GM23338 (cell line): ENCODE results near the gene B4GALNT2. TPM values are rescaled to one million over a fixed set of nuclear protein-coding genes. Genes with fewer than 3 reads are reported as not detected.

Source experiments
- ATAC-seq: fragments of 200-7000 bp; cut with Tn5 transposase; 3 replicates; pipeline ENCODE4 v1.9.1; 2020
- DNase-seq: peaks from one replicate; pipeline ENCODE4 v3.0.0-alpha.2; 2015; ENCODE audit warnings: low spot score
- H2AFZ ChIP-seq: fragments of 200-600 bp; sonication (generic); 2 replicates; pipeline ENCODE4 v1.8.0; 2016; ENCODE audit warnings: antibody characterized with exemption, mild to moderate bottlenecking, moderate library complexity
- H3F3A ChIP-seq: fragments of 200-600 bp; sonication (generic); replicated peaks from 2 replicates; pipeline ENCODE4 v1.8.0; 2017; ENCODE audit warnings: antibody characterized with exemption, mixed run types, low read depth
- H3K27ac ChIP-seq: fragments of 200-600 bp; sonication (generic); 2 replicates; pipeline ENCODE4 v1.6.1; 2016; ENCODE audit warnings: low read depth
- H3K27me3 ChIP-seq: fragments of 200-600 bp; sonication (generic); 2 replicates; pipeline ENCODE4 v1.8.0; 2016; ENCODE audit warnings: mild to moderate bottlenecking, mixed run types, moderate library complexity; ENCODE audit not compliant: insufficient read depth
- H3K36me3 ChIP-seq: fragments of 200-600 bp; sonication (generic); 2 replicates; pipeline ENCODE4 v1.8.0; 2016; ENCODE audit warnings: mild to moderate bottlenecking; ENCODE audit not compliant: insufficient read depth
- H3K4me1 ChIP-seq: fragments of 200-600 bp; sonication (generic); 2 replicates; pipeline ENCODE4 v1.8.0; 2016; ENCODE audit warnings: mild to moderate bottlenecking, moderate library complexity; ENCODE audit not compliant: insufficient read depth
- H3K4me2 ChIP-seq: fragments of 200-600 bp; sonication (generic); 2 replicates; pipeline ENCODE4 v1.7.1; 2017; ENCODE audit warnings: mixed run types
- H3K4me3 ChIP-seq: fragments of 200-600 bp; sonication (generic); 2 replicates; pipeline ENCODE4 v1.6.1; 2016; ENCODE audit warnings: mixed run types
- H3K79me2 ChIP-seq: fragments of 200-600 bp; sonication (generic); replicated peaks from 2 replicates; pipeline ENCODE4 v1.8.0; 2017; ENCODE audit warnings: mild to moderate bottlenecking; ENCODE audit not compliant: insufficient read depth
- H3K9me2 ChIP-seq: fragments of 200-600 bp; sonication (generic); 2 replicates; pipeline ENCODE4 v1.8.0; 2017; ENCODE audit not compliant: insufficient read depth
- H4K20me1 ChIP-seq: fragments of 200-600 bp; sonication (generic); replicated peaks from 2 replicates; pipeline ENCODE4 v1.8.0; 2017; ENCODE audit warnings: mild to moderate bottlenecking; ENCODE audit not compliant: insufficient read depth
- H3K27ac Mint-ChIP-seq: 2 replicates; pipeline ENCODE4 v1.8.0; 2020; ENCODE audit warnings: inconsistent platforms, mild to moderate bottlenecking, moderate library complexity, mixed read lengths
- H3K27me3 Mint-ChIP-seq: 3 replicates; pipeline ENCODE4 v1.8.0; 2022; ENCODE audit warnings: low read depth, mild to moderate bottlenecking, moderate library complexity, mixed read lengths, inconsistent platforms; ENCODE audit not compliant: insufficient read depth, poor library complexity
- H3K36me3 Mint-ChIP-seq: 3 replicates; pipeline ENCODE4 v1.8.0; 2021; ENCODE audit warnings: low read depth, mild to moderate bottlenecking, inconsistent platforms, moderate library complexity, mixed read lengths
- H3K4me1 Mint-ChIP-seq: 3 replicates; pipeline ENCODE4 v1.8.0; 2020; ENCODE audit warnings: mild to moderate bottlenecking, inconsistent platforms, mixed read lengths
- H3K4me3 Mint-ChIP-seq: 3 replicates; pipeline ENCODE4 v1.8.0; 2021; ENCODE audit warnings: moderate library complexity, mild to moderate bottlenecking, inconsistent platforms, mixed read lengths
- H3K9me3 Mint-ChIP-seq: 3 replicates; pipeline ENCODE4 v1.8.0; 2020; ENCODE audit warnings: moderate library complexity, mild to moderate bottlenecking, inconsistent platforms, mixed read lengths
- CREB1 ChIP-seq: fragments of 250-450 bp; sonication (Bioruptor Pico); IDR thresholded peaks from 2 replicates; pipeline ENCODE4 v1.5.0; 2020; ENCODE audit warnings: low read depth, mild to moderate bottlenecking, moderate library complexity
- CTCF ChIP-seq, 2 experiments: fragments of 200-600 bp in 1 of 2; sonication (generic) in 1 of 2; conservative IDR thresholded peaks; 2 replicates each; pipeline versions ENCODE4 v1.5.1 to v1.6.1; 2016 to 2017; ENCODE audit warnings: antibody characterized with exemption in 2 of 2, low read depth in 2 of 2, mild to moderate bottlenecking in 2 of 2, moderate library complexity in 1 of 2
- ETS1 ChIP-seq: IDR thresholded peaks from 2 replicates; pipeline ENCODE4 v1.6.1; 2016; ENCODE audit warnings: antibody characterized with exemption
- EZH2 ChIP-seq: fragments of 200-600 bp; sonication (generic); IDR thresholded peaks from one replicate; pipeline ENCODE4 v1.8.0; 2017; ENCODE audit warnings: antibody characterized with exemption, mild to moderate bottlenecking, low read depth; ENCODE audit not compliant: unreplicated experiment
- JUNB ChIP-seq: IDR thresholded peaks from one replicate; pipeline ENCODE4 v1.6.1; 2016; ENCODE audit warnings: antibody characterized with exemption; ENCODE audit not compliant: unreplicated experiment
- NANOG ChIP-seq: IDR thresholded peaks from 2 replicates; pipeline ENCODE4 v1.6.1; 2016; ENCODE audit warnings: antibody characterized with exemption, borderline replicate concordance
- POLR2AphosphoS5 ChIP-seq: IDR thresholded peaks from 2 replicates; pipeline ENCODE4 v1.6.1; 2016; ENCODE audit warnings: antibody characterized with exemption, low read depth
- REST ChIP-seq: IDR thresholded peaks from one replicate; pipeline ENCODE4 v1.6.1; 2018; ENCODE audit warnings: antibody characterized with exemption; ENCODE audit not compliant: unreplicated experiment
- STAT1 ChIP-seq: IDR thresholded peaks from one replicate; pipeline ENCODE4 v1.6.1; 2016; ENCODE audit warnings: antibody characterized with exemption; ENCODE audit not compliant: unreplicated experiment
- ZNF114 ChIP-seq: fragments of 250-450 bp; sonication (Bioruptor Pico); IDR thresholded peaks from 2 replicates; pipeline ENCODE4 v1.5.0; 2020; ENCODE audit warnings: mild to moderate bottlenecking, moderate library complexity
- ZNF331 ChIP-seq: fragments of 250-450 bp; sonication (Bioruptor Pico); IDR thresholded peaks from 2 replicates; pipeline ENCODE4 v1.5.0; 2020; ENCODE audit warnings: low read depth, mild to moderate bottlenecking, moderate library complexity
- ZNF462 ChIP-seq: fragments of 250-450 bp; sonication (Bioruptor Pico); IDR thresholded peaks from 2 replicates; pipeline ENCODE4 v1.5.0; 2020; ENCODE audit warnings: mild to moderate bottlenecking, moderate library complexity
- polyA plus RNA-seq: library from polyadenylated mRNA; unstranded; fragments of >200 nt; fragmentation: Nextera tagmentation; extraction: Ambion mirVana; gene quantifications from 2 replicates; pipeline ENCODE4 v1.2.1, GENCODE V29; 2016
- total RNA-seq: library from RNA; depleted of rRNA; stranded (reverse); fragments of >200 nt; shearing (Covaris generic); gene quantifications from 2 replicates; pipeline ENCODE4 v1.2.3, GENCODE V29; 2014

The B4GALNT2 gene
- total and polyA plus RNA-seq, 2 experiments from 2014 or later, result not detected

- Mint-ChIP-seq H3K36me3 (no peaks in the 10 kb centered on the region), H3K4me1 (peaks cover 29% of the 10 kb centered on the region), H3K4me3 (no peak overlapping the region), H3K27ac (no peak overlapping the region), H3K9me3 (no peaks in the 10 kb centered on the region), H3K27me3 (peaks cover 3% of the 10 kb centered on the region)
- no peaks in the 10 kb centered on the region for H3K9me2 ChIP-seq
- ATAC-seq, result no peak
- TF ChIP-seq STAT1, result no peak
- TF ChIP-seq NANOG, result no peak
- TF ChIP-seq REST, result no peak
- no peak for TF ChIP-seq EZH2
- TF ChIP-seq POLR2AphosphoS5, result no peak
- TF ChIP-seq ZNF462 (CRISPR knock-in tag), result no peak
- TF ChIP-seq ZNF331 (CRISPR knock-in tag), result no peak
- no peak for TF ChIP-seq ETS1
- TF ChIP-seq CTCF (conservative IDR thresholded peaks at IDR 0.05; ENCODE audit: low read depth in 2 of 2), result no peak
- TF ChIP-seq ZNF114 (CRISPR knock-in tag), result no peak
- TF ChIP-seq CREB1 (CRISPR knock-in tag), result no peak
- TF ChIP-seq JUNB, result no peak
- H3K4me1 ChIP-seq, result peaks cover 16% of the 10 kb centered on the region
- H3K27me3 ChIP-seq, result no peaks in the 10 kb centered on the region
- no peaks in the 10 kb centered on the region for H3K79me2 ChIP-seq
- peak overlapping the region; percentile 29; the same call in 1 of the 2 replicates for H2AFZ ChIP-seq
- H3K4me3 ChIP-seq, result no peak overlapping the region
- no peaks in the 10 kb centered on the region for H4K20me1 ChIP-seq
- no peaks in the 10 kb centered on the region for H3F3A ChIP-seq
- H3K36me3 ChIP-seq, result no peaks in the 10 kb centered on the region
- DNase-seq, result no peak
- H3K27ac ChIP-seq, result no peak overlapping the region
- H3K4me2 ChIP-seq, result no peak overlapping the region
These were observed 28.0 kb upstream of the B4GALNT2 start for GRCh38 chr17:49104511-49105074.
